NCI-H1092 treated with DMSO at 0.1 percent for 48 hours (cell line): ENCODE measurements around the gene RHBDD1.

Experiments used
- DNase-seq: peaks from one replicate; lab custom pipeline; 2025; lab: John Stamatoyannopoulos, UW

RHBDD1 gene

GRCh38 chr2:226984750-226985582 lies 149.1 kb downstream of the RHBDD1 start:
- DNase-seq = peak; percentile 31

- DNase-seq = no peak
Observed at GRCh38 chr2:226985583-226985946, 149.7 kb downstream of the RHBDD1 start.

- DNase-seq = no peak
Observed at GRCh38 chr2:226991663-226992062, 155.8 kb downstream of the RHBDD1 start.

GRCh38 chr2:226993171-226993570 lies 157.3 kb downstream of the RHBDD1 start:
- DNase-seq = no peak

- DNase-seq = no peak
Observed at GRCh38 chr2:226994775-226995174, 158.9 kb downstream of the RHBDD1 start.

- no peak for DNase-seq
Observed at GRCh38 chr2:226995625-226996041, 159.8 kb downstream of the RHBDD1 start.

GRCh38 chr2:226999661-227000060 lies 163.8 kb downstream of the RHBDD1 start:
- no peak for DNase-seq

GRCh38 chr2:227000123-227000522 lies 164.3 kb downstream of the RHBDD1 start:
- DNase-seq = no peak

- no peak for DNase-seq
Observed at GRCh38 chr2:227004482-227004881, 168.6 kb downstream of the RHBDD1 start.

GRCh38 chr2:227006189-227006897 lies 170.5 kb downstream of the RHBDD1 start:
- no peak for DNase-seq

- no peak for DNase-seq
Observed at GRCh38 chr2:227007148-227007547, 171.3 kb downstream of the RHBDD1 start.

- DNase-seq = no peak
Observed at GRCh38 chr2:227007940-227008339, 172.1 kb downstream of the RHBDD1 start.

- no peak for DNase-seq
Observed at GRCh38 chr2:227010433-227010832, 174.6 kb downstream of the RHBDD1 start.

GRCh38 chr2:227013330-227013729 lies 177.5 kb downstream of the RHBDD1 start:
- DNase-seq = no peak

GRCh38 chr2:227013881-227014280 lies 178.0 kb downstream of the RHBDD1 start:
- DNase-seq = no peak

- DNase-seq = no peak
Observed at GRCh38 chr2:227016894-227017293, 181.0 kb downstream of the RHBDD1 start.

GRCh38 chr2:227020416-227020815 lies 184.6 kb downstream of the RHBDD1 start:
- no peak for DNase-seq

GRCh38 chr2:227022608-227023007 lies 186.8 kb downstream of the RHBDD1 start:
- DNase-seq = no peak

- no peak for DNase-seq
Observed at GRCh38 chr2:227025510-227025909, 189.7 kb downstream of the RHBDD1 start.

GRCh38 chr2:227029426-227030105 lies 193.7 kb downstream of the RHBDD1 start:
- DNase-seq = no peak

GRCh38 chr2:227030789-227031188 lies 194.9 kb downstream of the RHBDD1 start:
- DNase-seq = no peak

- no peak for DNase-seq
Observed at GRCh38 chr2:227031379-227031778, 195.5 kb downstream of the RHBDD1 start.
